CD14-positive monocyte (primary cell): ENCODE results near the gene AHCYL1. TPM values are rescaled to one million over a fixed set of nuclear protein-coding genes. Genes with fewer than 3 reads are reported as not detected.
A peak's percentile ranks its signal among the peaks of the same experiment; 100 is the strongest.

ENCODE experiments used
- DNase-seq, 3 donors: peaks; one replicate each; pipeline ENCODE4 v3.0.0-alpha.2; 2011 to 2022
- H2AFZ ChIP-seq: 2 replicates; pipeline ENCODE4 v1.6.0; 2012; ENCODE audit warnings: mild to moderate bottlenecking, low read depth, low read length, inconsistent platforms; ENCODE audit not compliant: insufficient read depth, poor library complexity, severe bottlenecking
- H3K27ac ChIP-seq, 2 donors: 1 replicate in 1 of 2; 2 replicates in 1 of 2; pipeline ENCODE4 v1.5.1; 2012 to 2013; ENCODE audit warnings: low read length in 2 of 2, control low read depth in 1 of 2, inconsistent platforms in 1 of 2, low read depth in 1 of 2, mild to moderate bottlenecking in 1 of 2
- H3K27me3 ChIP-seq, 2 donors: one replicate each; pipeline versions ENCODE4 v1.6.0 to v1.6.1; 2011 to 2013; ENCODE audit warnings: low read length in 2 of 2; ENCODE audit not compliant: control insufficient read depth in 2 of 2, insufficient read depth in 2 of 2
- H3K36me3 ChIP-seq, 2 donors: replicated peaks in 1 of 2; 1 replicate in 1 of 2; 2 replicates in 1 of 2; pipeline versions ENCODE4 v1.5.1 to v1.6.1; 2012 to 2013; ENCODE audit warnings: low read length in 2 of 2, control low read depth in 1 of 2, inconsistent platforms in 1 of 2, mild to moderate bottlenecking in 1 of 2; ENCODE audit not compliant: insufficient read depth in 2 of 2, control insufficient read depth in 1 of 2
- H3K4me1 ChIP-seq, 2 donors: 1 replicate in 1 of 2; 2 replicates in 1 of 2; pipeline versions ENCODE4 v1.5.1 to v1.6.1; 2012 to 2013; ENCODE audit warnings: low read length in 2 of 2, control low read depth in 1 of 2, inconsistent platforms in 1 of 2, mild to moderate bottlenecking in 1 of 2, moderate library complexity in 1 of 2; ENCODE audit not compliant: insufficient read depth in 2 of 2, control insufficient read depth in 1 of 2
- H3K4me2 ChIP-seq: replicated peaks from 2 replicates; pipeline ENCODE3; 2012; ENCODE audit warnings: low read length, moderate library complexity, mild to moderate bottlenecking; ENCODE audit not compliant: poor library complexity, severe bottlenecking; ENCODE audit errors: extremely low read depth
- H3K4me3 ChIP-seq, 3 experiments: fragments of 200-600 bp in 1 of 3; sonication (generic) in 1 of 3; replicated peaks in 1 of 3; 1 replicate in 2 of 3; 2 replicates in 1 of 3; pipeline ENCODE4 v1.5.1; 2011 to 2013; ENCODE audit warnings: low read length in 3 of 3, mild to moderate bottlenecking in 3 of 3, control low read depth in 2 of 3, low read depth in 2 of 3, inconsistent platforms in 1 of 3, moderate library complexity in 1 of 3
- H3K79me2 ChIP-seq: 2 replicates; pipeline ENCODE4 v1.6.0; 2012; ENCODE audit warnings: mild to moderate bottlenecking, control low read depth, inconsistent platforms, low read length, moderate library complexity; ENCODE audit not compliant: insufficient read depth
- H3K9ac ChIP-seq: 2 replicates; pipeline ENCODE4 v1.6.0; 2017; ENCODE audit warnings: low read length, mild to moderate bottlenecking; ENCODE audit not compliant: insufficient read depth, poor library complexity, severe bottlenecking
- H3K9me3 ChIP-seq, 2 donors: replicated peaks in 1 of 2; 1 replicate in 1 of 2; 2 replicates in 1 of 2; pipeline versions ENCODE4 v1.5.1 to v1.6.1; 2012 to 2013; ENCODE audit warnings: low read length in 2 of 2, control low read depth in 1 of 2; ENCODE audit not compliant: control insufficient read depth in 1 of 2, insufficient read depth in 1 of 2
- H4K20me1 ChIP-seq: 2 replicates; pipeline ENCODE4 v1.6.0; 2012; ENCODE audit warnings: mild to moderate bottlenecking, low read length, control low read depth, moderate library complexity; ENCODE audit not compliant: insufficient read depth
- H3K27ac Mint-ChIP-seq, 7 donors: one replicate each; pipeline ENCODE4 v1.8.0; 2020; ENCODE audit warnings: mild to moderate bottlenecking in 7 of 7, mixed read lengths in 7 of 7, moderate library complexity in 6 of 7, inconsistent platforms in 2 of 7
- H3K27me3 Mint-ChIP-seq, 3 donors: one replicate each; pipeline ENCODE4 v1.8.0; 2021 to 2022; ENCODE audit warnings: low read depth in 3 of 3, mild to moderate bottlenecking in 3 of 3, mixed read lengths in 3 of 3, moderate library complexity in 3 of 3, inconsistent platforms in 1 of 3
- H3K36me3 Mint-ChIP-seq, 2 donors: one replicate each; pipeline ENCODE4 v1.8.0; 2020; ENCODE audit warnings: mixed read lengths in 2 of 2, inconsistent platforms in 1 of 2, mild to moderate bottlenecking in 1 of 2
- H3K4me1 Mint-ChIP-seq: one replicate; pipeline ENCODE4 v1.8.0; 2020; ENCODE audit warnings: mild to moderate bottlenecking, mixed read lengths
- H3K4me3 Mint-ChIP-seq, 2 donors: one replicate each; pipeline ENCODE4 v1.8.0; 2020; ENCODE audit warnings: mild to moderate bottlenecking in 2 of 2, mixed read lengths in 2 of 2, moderate library complexity in 1 of 2
- H3K9me3 Mint-ChIP-seq, 7 donors: one replicate each; pipeline ENCODE4 v1.8.0; 2020 to 2022; ENCODE audit warnings: mixed read lengths in 7 of 7, mild to moderate bottlenecking in 6 of 7, moderate library complexity in 6 of 7, inconsistent platforms in 2 of 7
- CTCF ChIP-seq: fragments of 200-600 bp; IDR thresholded peaks from one replicate; pipeline ENCODE4 v1.8.0; 2022; ENCODE audit warnings: antibody characterized with exemption, mild to moderate bottlenecking
- WGBS: methylation state at CpG from one replicate; pipeline ENCODE4 v1.1.5; 2013; ENCODE audit warnings: missing lambda C conversion rate; ENCODE audit not compliant: insufficient coverage; 5-methylcytosine and 5-hydroxymethylcytosine counted together
- intact Hi-C, 2 donors: fragments of 100-400 bp; cut with micrococcal nuclease; formaldehyde crosslinking; loops; one replicate each; pipeline versions ENCODE4 v1.15.0 to v1.15.1; 2023
- polyA plus RNA-seq, 3 donors: library from polyadenylated mRNA; depleted of rRNA in 1 of 3; unstranded in 2 of 3; stranded (reverse) in 1 of 3; fragments of 300-500 nt in 2 of 3; fragments of >200 nt in 1 of 3; fragmentation: Illumina TruSeq in 2 of 3; gene quantifications; 1 replicate in 2 of 3; 2 replicates in 1 of 3; pipeline ENCODE4 v1.2.3, GENCODE V29; 2012 to 2021

The AHCYL1 gene
- polyA plus RNA-seq, 3 donors = 39.1 to 63.9 (median 48.8) TPM

GRCh38 chr1:109959974-109960744 is 24.4 kb upstream of the AHCYL1 start:
- no peaks in the 10 kb centered on the region for H4K20me1 ChIP-seq
- no peak overlapping the region for H3K4me3 ChIP-seq
- H3K27me3 ChIP-seq = no peaks in the 10 kb centered on the region
- H3K4me1 ChIP-seq = no peaks in the 10 kb centered on the region
- no peak for DNase-seq
- no peak overlapping the region for H3K27ac ChIP-seq
- no peaks in the 10 kb centered on the region for H3K36me3 ChIP-seq
- H3K9me3 ChIP-seq = no peaks in the 10 kb centered on the region
- Mint-ChIP-seq H3K4me1 (no peaks in the 10 kb centered on the region), H3K4me3 (no peak overlapping the region), H3K27me3 (peaks cover 3 to 5% (median 4%) of the 10 kb centered on the region in 3 donors), H3K9me3 (peaks cover 0 to 2% (median under 1%) of the 10 kb centered on the region in 7 donors), H3K27ac (peak overlapping the region in 1 of 7 donors; percentile 39), H3K36me3 (no peaks in the 10 kb centered on the region)
- WGBS = 97% methylated on average over 2 of the region's 7 CpGs
- no peak overlapping the region for H3K9ac ChIP-seq
- H3K4me2 ChIP-seq = no peak overlapping the region
- intact Hi-C loops = no loop called here
- no peak overlapping the region for H2AFZ ChIP-seq
- H3K79me2 ChIP-seq = no peaks in the 10 kb centered on the region
- no peak for TF ChIP-seq CTCF

GRCh38 chr1:109960745-109961094 is 23.8 kb upstream of the AHCYL1 start:
- H4K20me1 ChIP-seq = no peaks in the 10 kb centered on the region
- H3K27ac ChIP-seq = no peak overlapping the region
- no peak overlapping the region for H2AFZ ChIP-seq
- Mint-ChIP-seq H3K4me1 (no peaks in the 10 kb centered on the region), H3K36me3 (no peaks in the 10 kb centered on the region), H3K27ac (peak overlapping the region in 1 of 7 donors; percentile 39), H3K4me3 (no peak overlapping the region), H3K9me3 (peaks cover 0 to 6% (median 2%) of the 10 kb centered on the region in 7 donors), H3K27me3 (peaks cover 3 to 5% (median 4%) of the 10 kb centered on the region in 3 donors)
- no peaks in the 10 kb centered on the region for H3K27me3 ChIP-seq
- no peak overlapping the region for H3K9ac ChIP-seq
- intact Hi-C loops = no loop called here
- no peaks in the 10 kb centered on the region for H3K4me1 ChIP-seq
- H3K4me3 ChIP-seq = no peak overlapping the region
- H3K9me3 ChIP-seq = no peaks in the 10 kb centered on the region
- no peak for TF ChIP-seq CTCF
- no CpG with 5 or more reads among the region's 1 CpG for WGBS
- DNase-seq = no peak
- no peaks in the 10 kb centered on the region for H3K79me2 ChIP-seq
- H3K36me3 ChIP-seq = no peaks in the 10 kb centered on the region
- H3K4me2 ChIP-seq = no peak overlapping the region
